Subcutaneous abdominal adipose tissue (tissue), 5 donors: ENCODE measurements around the gene EGR4.

Source experiments
- H3K27ac ChIP-seq: one replicate; pipeline ENCODE4 v1.7.0; 2013; ENCODE audit warnings: low read depth, mild to moderate bottlenecking, inconsistent platforms, low read length, moderate library complexity
- H3K27me3 ChIP-seq, 5 donors: one replicate each; pipeline ENCODE4 v1.7.0; 2013; ENCODE audit warnings: low read length in 5 of 5, inconsistent platforms in 1 of 5; ENCODE audit not compliant: control insufficient read depth in 5 of 5, insufficient read depth in 4 of 5
- H3K36me3 ChIP-seq, 5 donors: one replicate each; pipeline ENCODE4 v1.7.0; 2013; ENCODE audit warnings: low read length in 5 of 5; ENCODE audit not compliant: control insufficient read depth in 5 of 5, insufficient read depth in 5 of 5
- H3K4me1 ChIP-seq, 5 donors: one replicate each; pipeline ENCODE4 v1.7.0; 2013; ENCODE audit warnings: low read length in 5 of 5, mild to moderate bottlenecking in 3 of 5, moderate library complexity in 1 of 5; ENCODE audit not compliant: control insufficient read depth in 5 of 5, insufficient read depth in 5 of 5
- H3K4me3 ChIP-seq, 5 donors: one replicate each; pipeline ENCODE4 v1.7.0; 2013; ENCODE audit warnings: low read length in 5 of 5, low read depth in 1 of 5
- H3K9ac ChIP-seq, 5 donors: one replicate each; pipeline ENCODE4 v1.7.0; 2013; ENCODE audit warnings: low read length in 5 of 5, mild to moderate bottlenecking in 4 of 5, moderate library complexity in 3 of 5
- H3K9me3 ChIP-seq, 5 donors: one replicate each; pipeline ENCODE4 v1.7.0; 2013; ENCODE audit warnings: low read length in 5 of 5; ENCODE audit not compliant: control insufficient read depth in 5 of 5
- donor health status: healthy.
- donor health status: healthy.
- donor health status: healthy.
- donor health status: healthy.
- donor health status: healthy.

The EGR4 gene

DNA sequence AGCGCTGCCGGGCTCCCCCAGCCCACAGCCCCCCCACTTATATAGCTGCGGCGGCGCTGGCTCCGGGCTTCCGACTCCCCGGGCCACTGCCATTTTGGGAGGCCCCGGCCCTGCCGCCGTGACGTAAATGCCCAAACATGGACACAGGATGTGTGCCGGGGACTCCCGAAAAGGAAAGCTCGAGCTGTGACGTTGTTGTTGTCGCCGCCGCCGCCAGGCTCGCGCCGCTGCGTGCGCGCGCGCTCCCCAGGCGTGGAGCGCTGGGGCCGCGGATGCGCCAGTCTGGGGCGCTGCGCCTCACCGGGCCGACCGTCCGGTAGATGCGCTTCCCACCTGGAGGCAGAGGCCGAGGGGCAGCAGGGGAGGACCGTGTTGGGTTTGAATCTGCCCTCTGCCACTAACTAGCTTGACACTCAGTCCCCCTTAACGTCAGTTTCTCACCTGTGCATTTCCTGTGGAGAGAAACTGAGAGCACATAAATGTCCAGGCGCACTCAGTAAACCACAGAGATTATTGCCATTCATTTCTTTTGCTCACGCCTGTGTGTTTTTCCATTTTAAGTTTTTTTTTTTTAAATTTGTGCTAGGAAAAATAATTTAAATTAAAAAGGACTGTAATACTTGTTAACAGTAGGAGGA is at the start of gene EGR4:
EGR4 (minus strand) TSS at position 15 of the 638 bp plus-strand sequence. CDS start 231 bp downstream, outside the sequence.
- Histone ChIP-seq H3K36me3 (no peaks in the 10 kb centered on the region), H3K4me1 (peaks cover 0 to 29% (median 15%) of the 10 kb centered on the region in 5 donors), H3K27me3 (peaks cover 40 to 80% (median 64%) of the 10 kb centered on the region in 5 donors), H3K4me3 (peak within 1 kb of the TSS in 4 of 5 donors; percentile 29 to 59 (median 46)), H3K9ac (no peak within 1 kb of the TSS), H3K27ac (no peak within 1 kb of the TSS), H3K9me3 (peaks cover 0 to 3% (median 0%) of the 10 kb centered on the region in 5 donors)

DNA sequence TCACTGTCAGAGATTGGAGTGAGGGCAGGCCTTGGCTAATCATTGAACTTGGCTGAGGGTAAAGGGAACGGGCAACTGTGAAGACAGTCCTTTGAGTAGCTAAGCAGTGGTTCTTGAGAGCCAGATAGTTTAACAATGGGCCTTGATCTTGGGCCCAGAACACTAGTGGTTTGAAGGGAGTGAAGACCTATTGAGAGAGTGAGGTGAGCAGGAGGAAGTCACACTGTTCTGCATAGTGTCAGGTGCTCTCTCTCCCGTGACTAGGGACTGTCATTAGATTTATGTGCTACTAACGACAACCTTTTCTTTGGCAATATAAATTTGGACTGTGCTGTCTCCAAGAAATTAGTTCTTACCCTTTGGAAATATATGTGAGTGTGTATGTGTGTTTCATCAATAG is 47.7 kb upstream of the EGR4 start:
- no peaks in the 10 kb centered on the region for H3K9me3 ChIP-seq
- H3K27ac ChIP-seq, result no peak overlapping the region
- H3K4me1 ChIP-seq, result no peaks in the 10 kb centered on the region
- H3K36me3 ChIP-seq, result no peaks in the 10 kb centered on the region
- no peak overlapping the region for H3K4me3 ChIP-seq
- H3K9ac ChIP-seq, result no peak overlapping the region
- no peaks in the 10 kb centered on the region for H3K27me3 ChIP-seq

DNA sequence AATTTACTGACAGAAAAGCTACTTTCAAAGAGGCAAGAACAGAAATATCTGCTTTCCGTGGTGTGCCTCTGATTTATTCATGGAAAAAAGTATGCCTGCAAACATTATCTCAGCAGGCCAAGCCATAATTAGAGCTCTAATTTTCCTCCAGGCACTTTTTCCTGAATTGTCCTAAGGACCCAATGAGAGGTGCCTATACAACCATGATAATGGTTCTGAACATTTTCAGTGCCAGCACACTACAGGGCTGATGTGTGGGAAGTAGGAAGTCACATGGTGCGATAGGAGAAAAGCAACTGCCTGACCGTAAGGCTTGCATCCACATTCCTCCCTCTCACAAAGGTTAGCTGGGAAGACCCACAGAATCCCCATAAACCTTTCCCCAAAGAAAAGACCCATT is 45.9 kb upstream of the EGR4 start:
- H3K9me3 ChIP-seq, result peaks cover 0 to 12% (median 7%) of the 10 kb centered on the region in 5 donors
- H3K4me3 ChIP-seq, result no peak overlapping the region
- H3K36me3 ChIP-seq, result no peaks in the 10 kb centered on the region
- H3K27me3 ChIP-seq, result no peaks in the 10 kb centered on the region
- no peak overlapping the region for H3K9ac ChIP-seq
- H3K27ac ChIP-seq, result no peak overlapping the region
- H3K4me1 ChIP-seq, result no peaks in the 10 kb centered on the region

DNA sequence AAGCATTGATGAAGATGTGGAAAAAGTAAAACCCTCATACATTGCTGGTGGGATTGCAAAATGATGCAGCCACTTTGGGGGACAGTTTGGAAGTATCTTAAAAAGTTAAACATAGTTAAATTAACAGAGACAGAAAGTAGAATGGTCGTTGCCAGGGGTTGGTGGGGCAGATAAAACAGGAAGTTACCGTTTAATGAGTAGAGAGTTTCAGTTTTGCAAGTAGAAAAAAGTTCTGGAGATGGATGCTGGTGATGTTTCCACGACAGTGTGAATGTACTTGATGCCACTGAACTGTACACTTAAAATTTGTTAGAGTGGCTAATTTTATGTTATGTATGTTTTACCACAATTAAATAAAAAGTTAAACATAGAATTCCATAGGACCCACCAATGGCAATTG is 44.5 kb upstream of the EGR4 start:
- no peaks in the 10 kb centered on the region for H3K27me3 ChIP-seq
- no peaks in the 10 kb centered on the region for H3K4me1 ChIP-seq
- H3K9ac ChIP-seq, result no peak overlapping the region
- H3K9me3 ChIP-seq, result peaks cover 0 to 14% (median 7%) of the 10 kb centered on the region in 5 donors
- H3K36me3 ChIP-seq, result no peaks in the 10 kb centered on the region
- H3K27ac ChIP-seq, result no peak overlapping the region
- H3K4me3 ChIP-seq, result no peak overlapping the region

DNA sequence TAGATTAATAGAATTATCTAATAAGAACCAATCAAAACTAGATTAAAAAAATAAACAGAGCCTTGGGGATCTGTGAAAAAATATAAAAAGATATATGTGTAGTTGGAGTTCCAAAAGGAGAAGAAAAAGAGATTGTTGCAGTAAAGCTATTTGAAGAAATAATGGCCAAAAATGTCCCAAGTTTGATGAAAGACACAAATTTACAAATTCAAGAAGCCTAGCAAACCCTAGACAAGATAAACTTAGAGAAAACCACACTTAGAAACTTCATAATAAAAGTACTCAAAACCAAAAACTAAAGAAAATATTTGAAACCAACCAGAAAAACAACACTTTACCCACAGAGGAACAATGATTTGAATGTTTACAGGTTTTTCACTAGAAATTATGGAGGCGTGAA is 41.3 kb upstream of the EGR4 start:
- H3K4me1 ChIP-seq, result no peaks in the 10 kb centered on the region
- no peaks in the 10 kb centered on the region for H3K27me3 ChIP-seq
- H3K36me3 ChIP-seq, result no peaks in the 10 kb centered on the region
- H3K9ac ChIP-seq, result no peak overlapping the region
- no peak overlapping the region for H3K4me3 ChIP-seq
- H3K27ac ChIP-seq, result no peak overlapping the region
- peaks cover 0 to 14% (median 7%) of the 10 kb centered on the region in 5 donors for H3K9me3 ChIP-seq

DNA sequence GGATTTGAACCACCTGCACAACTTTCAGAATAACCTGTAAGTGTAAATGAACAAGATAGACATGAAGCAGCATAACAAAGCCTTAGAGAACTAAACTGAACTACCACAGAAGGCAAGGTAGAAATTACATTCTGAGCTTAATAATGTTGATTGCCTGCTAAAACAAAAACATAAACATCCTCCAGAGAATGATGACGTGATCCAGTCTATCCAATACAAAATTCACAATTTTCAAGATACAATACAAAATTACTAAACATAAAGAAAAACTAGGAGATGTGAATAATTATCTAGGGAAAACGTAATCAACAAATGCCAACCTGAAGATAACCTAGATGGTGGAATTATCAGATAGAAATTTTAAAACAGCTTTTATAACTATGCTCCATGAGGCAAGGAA is 40.7 kb upstream of the EGR4 start:
- Histone ChIP-seq H3K9me3 (peaks cover 0 to 14% (median 7%) of the 10 kb centered on the region in 5 donors), H3K27ac (no peak overlapping the region), H3K27me3 (no peaks in the 10 kb centered on the region), H3K9ac (no peak overlapping the region), H3K4me1 (no peaks in the 10 kb centered on the region), H3K36me3 (no peaks in the 10 kb centered on the region), H3K4me3 (no peak overlapping the region)

DNA sequence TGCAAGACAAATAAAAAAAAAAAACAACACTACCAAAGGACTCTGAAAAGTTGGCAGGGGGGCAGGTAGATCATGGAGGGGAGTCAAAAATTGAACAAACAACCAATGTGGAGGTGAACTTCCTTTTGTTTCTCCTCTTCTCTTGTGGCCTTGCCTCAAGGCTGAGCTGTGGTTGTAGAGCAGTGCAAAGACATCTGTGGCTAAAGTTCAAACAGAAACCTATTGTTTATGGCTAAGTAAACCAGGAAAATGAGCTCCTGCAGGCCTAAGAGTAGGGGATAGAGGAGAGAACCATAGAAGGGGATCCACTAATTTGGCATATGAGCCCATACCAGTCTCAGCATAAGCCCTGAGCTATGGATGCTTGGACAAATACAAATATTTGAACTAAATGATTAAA is 40.2 kb upstream of the EGR4 start:
- Histone ChIP-seq H3K4me3 (no peak overlapping the region), H3K4me1 (no peaks in the 10 kb centered on the region), H3K27me3 (no peaks in the 10 kb centered on the region), H3K36me3 (no peaks in the 10 kb centered on the region), H3K27ac (no peak overlapping the region), H3K9me3 (peaks cover 0 to 14% (median 7%) of the 10 kb centered on the region in 5 donors), H3K9ac (no peak overlapping the region)

DNA sequence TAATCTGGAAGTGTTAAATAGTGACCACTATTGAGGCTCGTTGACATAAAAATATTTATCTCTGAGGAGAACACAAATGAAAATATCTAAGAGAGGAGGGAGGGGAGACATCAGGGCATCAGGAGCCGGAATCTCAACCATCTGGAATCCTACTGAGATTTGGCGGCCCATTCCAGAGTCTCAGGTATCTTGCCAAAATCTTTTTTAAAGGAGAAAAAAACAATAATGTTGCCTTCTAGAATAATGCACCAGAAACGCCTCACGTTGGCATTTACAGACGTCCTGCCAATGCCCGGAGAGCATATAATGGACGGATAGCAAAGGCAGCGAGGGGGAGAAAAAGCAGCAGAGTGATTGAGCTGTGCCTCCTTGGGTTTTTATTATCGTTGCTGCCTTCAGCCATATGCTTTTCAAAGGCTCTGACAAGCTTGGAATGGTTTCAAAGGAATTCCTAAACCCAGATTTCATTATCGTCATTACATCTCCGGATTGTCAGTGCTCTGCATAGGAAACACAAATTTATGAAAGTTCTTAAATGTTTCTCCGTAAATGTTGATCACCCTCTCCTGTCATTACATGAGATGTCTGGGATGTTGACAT is 30.9 kb upstream of the EGR4 start:
- H3K27me3 ChIP-seq, result peaks cover 9 to 31% (median 15%) of the 10 kb centered on the region in 5 donors
- H3K9me3 ChIP-seq, result no peaks in the 10 kb centered on the region
- H3K4me1 ChIP-seq, result no peaks in the 10 kb centered on the region
- no peak overlapping the region for H3K9ac ChIP-seq
- H3K36me3 ChIP-seq, result no peaks in the 10 kb centered on the region
- H3K4me3 ChIP-seq, result no peak overlapping the region
- no peak overlapping the region for H3K27ac ChIP-seq

DNA sequence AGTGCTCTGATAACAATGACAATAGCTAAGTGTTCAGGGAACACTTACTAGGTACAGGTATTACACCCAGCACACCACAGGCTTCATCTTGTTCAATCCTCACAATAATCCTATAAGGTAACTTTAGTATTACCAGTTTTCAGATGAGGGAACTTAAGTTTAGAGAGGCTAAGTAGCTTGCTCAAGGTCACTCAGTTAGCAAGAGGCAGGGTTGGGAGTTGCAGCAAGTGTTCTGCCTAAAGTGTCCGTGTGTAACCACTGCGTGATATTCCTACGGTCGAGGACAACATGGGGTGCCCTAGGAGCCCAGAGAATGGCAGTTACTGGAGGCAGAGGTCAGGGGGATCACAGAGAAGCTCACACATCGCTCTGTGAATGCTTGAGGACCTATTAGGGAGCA is 30.2 kb upstream of the EGR4 start:
- H3K9ac ChIP-seq, result no peak overlapping the region
- H3K27me3 ChIP-seq, result peaks cover 9 to 32% (median 15%) of the 10 kb centered on the region in 5 donors
- no peak overlapping the region for H3K27ac ChIP-seq

DNA sequence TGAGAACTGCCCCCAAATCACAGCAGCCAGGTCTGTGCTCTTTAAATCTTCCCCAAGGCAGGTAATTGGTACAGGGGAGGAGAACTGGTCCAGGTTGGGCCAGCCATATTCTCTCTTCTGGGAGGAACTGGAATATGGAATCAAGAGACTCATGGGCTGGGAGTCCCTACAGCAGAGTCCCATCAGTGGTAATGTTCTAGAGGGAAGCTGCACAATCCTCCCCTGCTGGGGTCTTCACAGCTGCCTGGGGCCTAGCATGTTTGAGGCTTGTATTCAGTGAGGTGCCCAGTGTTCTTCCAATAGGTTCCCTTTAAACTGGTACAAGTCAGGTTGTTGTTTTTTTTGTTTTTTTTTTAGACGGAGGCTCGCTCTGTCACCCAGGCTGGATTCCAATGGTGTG is 21.1 kb upstream of the EGR4 start:
- peaks cover 0 to 3% (median 0%) of the 10 kb centered on the region in 5 donors for H3K9me3 ChIP-seq

More for the DNA sequence above, 30.2 kb upstream of the EGR4 start:
- no peak overlapping the region for H3K4me3 ChIP-seq
- H3K4me1 ChIP-seq, result no peaks in the 10 kb centered on the region
- H3K36me3 ChIP-seq, result no peaks in the 10 kb centered on the region
- H3K9me3 ChIP-seq, result no peaks in the 10 kb centered on the region

More for the DNA sequence above, 21.1 kb upstream of the EGR4 start:
- Histone ChIP-seq H3K4me3 (no peak overlapping the region), H3K9ac (no peak overlapping the region), H3K27me3 (peaks cover 0 to 7% (median 2%) of the 10 kb centered on the region in 5 donors), H3K4me1 (no peaks in the 10 kb centered on the region), H3K36me3 (no peaks in the 10 kb centered on the region), H3K27ac (no peak overlapping the region)
